ENCODE measurements around the gene GNAI3.

GNAI3 gene

DNA sequence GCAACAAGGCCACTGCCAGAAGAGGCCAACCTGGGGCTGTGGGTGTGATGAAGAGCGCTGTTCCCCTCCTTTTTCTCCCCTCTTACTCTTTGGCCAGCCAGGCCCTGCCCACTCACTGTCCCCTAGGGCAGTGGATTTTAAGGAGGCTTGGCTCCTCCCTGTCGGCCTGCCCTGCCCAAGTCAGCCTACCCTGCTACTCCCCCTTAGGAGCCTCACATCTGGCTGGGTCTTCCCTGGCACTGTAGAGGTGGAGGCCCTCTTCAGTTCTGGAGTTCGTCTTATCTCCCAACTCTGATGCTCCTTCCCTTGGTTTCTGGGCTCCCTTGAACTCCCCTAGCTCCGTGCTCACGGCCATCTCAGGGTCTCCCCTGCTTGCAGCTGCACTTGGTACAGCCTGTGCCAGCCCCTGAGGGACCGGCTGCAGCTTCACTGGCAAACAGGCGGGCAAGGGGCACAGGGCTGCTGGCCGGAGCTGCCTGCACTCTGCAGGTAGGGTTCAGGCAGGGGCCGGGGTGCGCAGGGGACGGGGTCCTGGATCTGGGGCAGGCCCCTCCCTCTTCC lies 75.3 kb downstream of the GNAI3 start:
- DNase-seq (ENCODE audit: low read depth, low spot score), result no peak

DNA sequence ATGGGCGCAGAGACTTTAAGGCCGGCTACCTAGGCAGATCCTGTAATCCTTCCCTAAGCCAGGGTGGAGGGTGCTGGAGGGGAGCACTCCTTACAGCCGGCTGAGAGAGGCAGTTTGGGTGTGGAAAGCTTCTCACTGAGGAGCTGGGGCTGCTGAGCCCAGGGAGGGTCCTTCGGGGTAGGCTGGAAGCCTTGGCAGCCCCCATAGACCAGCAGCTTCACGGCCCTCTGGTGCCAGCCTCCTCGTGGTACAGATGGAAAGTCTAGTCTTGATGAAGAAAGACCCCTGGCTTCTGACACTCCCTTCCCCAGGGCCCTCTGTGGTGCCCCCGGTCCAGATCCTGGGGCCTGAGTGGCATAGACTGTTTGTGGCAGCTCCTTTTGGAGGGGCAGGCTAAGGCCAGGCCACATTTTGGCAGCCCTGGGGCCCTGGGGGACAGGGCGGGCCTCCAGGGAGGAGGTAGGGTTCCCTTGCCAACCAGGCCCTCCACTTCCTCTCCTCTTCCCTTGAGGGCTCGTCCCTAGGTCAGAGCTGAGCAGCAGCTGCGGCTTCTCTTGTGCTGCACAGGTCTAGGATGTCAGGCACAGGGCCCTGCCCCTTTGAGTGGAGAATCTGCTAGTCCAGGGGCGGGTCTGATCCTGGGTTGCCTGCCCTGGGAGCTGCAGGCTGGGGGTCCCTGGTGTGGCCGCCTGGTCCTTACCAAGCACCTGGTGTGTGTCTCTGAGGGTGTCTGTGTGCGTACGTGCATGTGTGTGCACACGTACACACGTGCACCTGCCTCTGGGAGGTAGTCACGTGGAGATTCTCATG lies 76.0 kb downstream of the GNAI3 start:
- no peak for DNase-seq (ENCODE audit: low read depth, low spot score)

DNA sequence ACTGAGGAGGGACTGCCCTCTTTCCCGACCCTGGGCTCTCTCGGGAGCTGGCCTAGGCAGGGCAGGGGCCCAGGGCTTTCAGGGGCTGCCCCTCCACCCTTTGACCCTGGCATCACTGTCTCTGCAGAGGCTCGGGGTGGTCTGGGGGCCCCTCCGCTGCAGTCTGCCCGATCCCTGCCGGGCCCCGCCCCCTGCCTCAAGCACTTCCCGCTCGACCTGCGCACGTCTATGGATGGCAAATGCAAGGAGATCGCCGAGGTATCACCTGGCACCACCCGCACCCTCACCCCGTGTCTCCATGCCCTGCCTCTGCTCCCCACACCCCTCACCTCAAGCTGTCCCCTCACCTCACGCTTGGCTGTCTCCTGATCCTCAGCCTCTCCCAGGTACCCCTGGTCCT lies 76.8 kb downstream of the GNAI3 start:
- no peak for DNase-seq (ENCODE audit: low read depth, low spot score)

DNA sequence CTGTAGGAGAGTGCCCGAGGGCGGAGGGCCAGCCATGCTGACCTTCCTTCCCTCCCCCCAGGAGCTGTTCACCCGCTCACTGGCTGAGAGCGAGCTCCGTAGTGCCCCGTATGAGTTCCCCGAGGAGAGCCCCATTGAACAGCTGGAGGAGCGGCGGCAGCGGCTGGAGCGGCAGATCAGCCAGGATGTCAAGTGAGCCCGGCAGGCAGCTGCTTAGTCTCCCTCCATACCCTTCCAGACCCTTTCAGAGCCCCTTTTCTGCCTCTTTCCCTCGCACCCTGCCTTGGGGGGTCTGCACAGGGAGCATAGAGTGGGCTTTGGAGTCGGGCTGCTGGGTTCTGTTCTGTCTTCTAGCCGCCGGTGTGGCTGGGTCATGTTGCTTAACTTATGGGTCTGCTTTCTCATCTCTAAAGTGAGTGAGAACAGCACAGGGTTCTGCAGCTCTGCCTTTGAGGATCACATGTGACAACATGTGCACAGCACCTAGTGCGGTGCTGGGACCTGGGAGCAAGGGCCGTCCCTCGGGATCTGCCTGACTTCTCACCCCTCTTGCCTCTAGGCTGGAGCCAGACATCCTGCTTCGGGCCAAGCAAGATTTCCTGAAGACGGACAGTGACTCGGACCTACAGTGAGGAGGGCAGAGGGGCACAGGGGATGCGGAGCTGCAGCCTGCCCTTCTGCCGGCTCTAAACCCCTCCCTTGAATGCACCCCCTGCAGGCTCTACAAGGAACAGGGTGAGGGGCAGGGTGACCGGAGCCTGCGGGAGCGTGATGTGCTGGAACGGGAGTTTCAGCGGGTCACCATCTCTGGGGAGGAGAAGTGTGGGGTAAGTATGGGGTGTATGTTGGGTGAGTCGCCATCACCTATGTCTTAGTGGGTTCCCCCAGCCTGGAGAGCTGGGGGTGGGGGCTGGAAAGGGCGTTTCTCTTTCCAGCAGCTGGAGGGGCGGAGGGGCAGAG lies 77.5 kb downstream of the GNAI3 start:
- DNase-seq (ENCODE audit: low read depth, low spot score), result no peak

DNA sequence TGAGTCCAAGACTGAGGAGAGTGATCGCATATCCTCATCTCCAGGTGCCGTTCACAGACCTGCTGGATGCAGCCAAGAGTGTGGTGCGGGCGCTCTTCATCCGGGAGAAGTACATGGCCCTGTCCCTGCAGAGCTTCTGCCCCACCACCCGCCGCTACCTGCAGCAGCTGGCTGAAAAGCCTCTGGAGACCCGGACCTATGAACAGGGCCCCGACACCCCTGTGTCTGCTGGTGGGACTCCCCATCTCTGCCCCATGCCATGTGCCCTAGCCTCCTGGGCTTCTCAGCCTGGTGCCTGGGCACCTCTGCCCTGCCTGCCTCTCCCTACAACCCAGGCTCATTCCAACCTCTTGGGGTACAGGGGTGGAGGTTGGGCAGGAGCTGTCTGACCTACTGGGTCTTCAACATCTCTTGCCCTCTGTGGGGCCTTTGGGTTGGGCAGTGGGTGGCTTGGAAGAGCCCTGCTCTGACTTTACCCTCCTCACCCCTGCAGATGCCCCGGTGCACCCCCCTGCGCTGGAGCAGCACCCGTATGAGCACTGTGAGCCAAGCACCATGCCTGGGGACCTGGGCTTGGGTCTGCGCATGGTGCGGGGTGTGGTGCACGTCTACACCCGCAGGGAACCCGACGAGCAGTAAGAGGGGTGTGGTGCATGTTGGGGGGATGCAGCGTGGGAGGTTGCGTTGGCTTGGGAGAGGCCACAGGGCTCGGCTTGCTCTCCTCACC lies 78.4 kb downstream of the GNAI3 start:
- DNase-seq (ENCODE audit: low read depth, low spot score), result no peak

DNA sequence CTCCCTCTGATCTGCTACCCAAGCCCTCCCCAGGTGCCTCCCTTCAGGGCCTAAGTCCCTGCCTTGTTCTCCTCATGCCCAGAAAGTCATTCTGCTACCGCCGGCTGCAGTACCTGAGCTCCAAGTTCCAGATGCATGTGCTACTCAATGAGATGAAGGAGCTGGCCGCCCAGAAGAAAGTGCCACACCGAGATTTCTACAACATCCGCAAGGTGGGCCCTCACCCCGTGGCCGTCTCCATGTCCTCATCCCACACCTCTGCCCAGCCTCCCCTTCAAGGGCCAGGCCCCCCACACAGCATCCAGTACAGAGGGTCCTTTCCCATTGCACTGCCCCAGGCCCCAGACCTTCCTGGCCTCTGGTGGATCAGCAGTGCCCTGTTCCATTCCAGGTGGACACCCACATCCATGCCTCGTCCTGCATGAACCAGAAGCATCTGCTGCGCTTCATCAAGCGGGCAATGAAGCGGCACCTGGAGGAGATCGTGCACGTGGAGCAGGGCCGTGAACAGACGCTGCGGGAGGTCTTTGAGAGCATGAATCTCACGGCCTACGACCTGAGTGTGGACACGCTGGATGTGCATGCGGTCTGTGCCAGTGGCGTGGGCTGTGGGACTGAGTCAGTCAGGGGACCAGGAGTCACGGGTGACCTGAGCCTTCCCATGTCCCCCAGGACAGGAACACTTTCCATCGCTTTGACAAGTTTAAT lies 79.4 kb downstream of the GNAI3 start:
- DNase-seq (ENCODE audit: low read depth, low spot score), result no peak

DNA sequence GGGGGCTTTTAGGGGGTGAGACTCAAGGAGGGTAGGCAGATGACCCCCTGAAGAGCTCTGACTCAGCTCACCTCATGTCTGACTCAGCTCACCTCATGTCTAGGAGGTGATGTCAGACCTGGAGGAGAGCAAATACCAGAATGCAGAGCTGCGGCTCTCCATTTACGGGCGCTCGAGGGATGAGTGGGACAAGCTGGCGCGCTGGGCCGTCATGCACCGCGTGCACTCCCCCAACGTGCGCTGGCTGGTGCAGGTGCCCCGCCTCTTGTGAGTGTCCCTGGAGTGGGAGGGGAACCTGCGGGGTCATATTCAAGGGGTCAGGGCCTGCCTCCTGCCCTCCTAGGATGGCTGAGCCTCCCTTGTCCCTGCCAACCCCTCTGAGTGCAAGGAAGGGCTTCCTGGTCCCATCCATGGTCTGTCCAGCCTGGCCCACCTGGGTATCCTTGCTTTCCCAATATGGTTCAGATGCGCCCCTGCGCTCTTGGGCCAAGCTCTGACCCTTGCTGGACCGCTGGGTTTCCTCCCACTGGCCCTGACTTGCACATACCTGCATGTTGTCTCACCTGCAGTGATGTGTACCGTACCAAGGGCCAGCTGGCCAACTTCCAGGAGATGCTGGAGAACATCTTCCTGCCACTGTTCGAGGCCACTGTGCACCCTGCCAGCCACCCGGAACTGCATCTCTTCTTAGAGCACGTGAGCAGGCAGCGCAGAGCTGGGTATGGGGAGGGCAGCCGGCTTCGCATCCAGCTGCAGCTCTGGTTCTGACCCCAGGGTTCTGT lies 80.3 kb downstream of the GNAI3 start:
- no peak for DNase-seq (ENCODE audit: low read depth, low spot score)

DNA sequence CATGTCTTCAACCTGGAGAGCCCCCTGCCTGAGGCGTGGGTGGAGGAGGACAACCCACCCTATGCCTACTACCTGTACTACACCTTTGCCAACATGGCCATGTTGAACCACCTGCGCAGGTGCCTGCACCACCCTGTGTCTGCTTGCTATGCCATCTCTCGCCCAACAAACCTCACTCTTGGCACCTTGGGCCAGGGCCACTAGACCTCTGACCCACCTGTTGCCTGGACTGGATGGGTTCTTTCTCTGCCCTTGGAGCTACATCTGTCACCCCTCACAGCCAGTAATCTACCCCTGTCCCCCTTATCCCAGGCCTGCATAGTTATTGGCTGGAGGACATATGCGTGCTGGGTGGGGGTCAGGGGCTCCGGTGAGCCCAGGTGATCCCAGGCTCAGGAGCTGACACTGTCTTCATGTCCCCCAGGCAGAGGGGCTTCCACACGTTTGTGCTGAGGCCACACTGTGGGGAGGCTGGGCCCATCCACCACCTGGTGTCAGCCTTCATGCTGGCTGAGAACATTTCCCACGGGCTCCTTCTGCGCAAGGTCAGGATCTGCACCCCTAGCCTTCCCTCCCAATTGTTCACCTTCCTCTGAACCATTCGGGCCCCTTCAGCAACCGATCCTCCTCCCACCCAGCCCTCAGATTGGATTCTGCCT lies 81.1 kb downstream of the GNAI3 start:
- no peak for DNase-seq (ENCODE audit: low read depth, low spot score)

DNA sequence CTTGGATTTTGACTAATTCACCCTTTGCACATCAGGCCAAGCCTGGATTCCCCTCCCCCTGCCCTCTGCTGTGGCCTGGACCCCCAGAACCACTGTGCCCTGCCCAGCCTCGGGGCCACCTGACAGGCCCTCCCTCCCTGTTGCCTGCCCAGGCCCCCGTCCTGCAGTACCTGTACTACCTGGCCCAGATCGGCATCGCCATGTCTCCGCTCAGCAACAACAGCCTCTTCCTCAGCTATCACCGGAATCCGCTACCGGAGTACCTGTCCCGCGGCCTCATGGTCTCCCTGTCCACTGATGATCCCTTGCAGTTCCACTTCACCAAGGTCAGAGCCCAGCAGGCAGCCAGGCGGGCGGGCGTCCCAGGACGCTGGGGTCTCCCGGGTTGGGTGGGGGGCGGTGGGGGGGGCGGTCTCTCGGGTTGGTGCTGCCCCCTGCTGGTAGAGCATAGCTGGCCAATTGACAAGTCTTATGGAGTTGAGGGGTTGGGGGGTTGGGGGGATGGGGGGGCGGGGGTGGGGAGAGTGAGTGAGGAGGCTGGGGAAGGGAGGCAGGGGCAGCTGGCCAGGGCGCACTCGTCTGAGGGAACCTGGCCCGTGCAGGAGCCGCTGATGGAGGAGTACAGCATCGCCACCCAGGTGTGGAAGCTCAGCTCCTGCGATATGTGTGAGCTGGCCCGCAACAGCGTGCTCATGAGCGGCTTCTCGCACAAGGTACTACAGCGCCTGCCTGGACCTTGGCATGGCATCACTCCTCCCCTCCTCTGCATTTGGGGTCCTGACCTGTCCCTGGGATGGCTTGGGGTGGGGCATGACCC lies 81.9 kb downstream of the GNAI3 start:
- no peak for DNase-seq (ENCODE audit: low read depth, low spot score)

DNA sequence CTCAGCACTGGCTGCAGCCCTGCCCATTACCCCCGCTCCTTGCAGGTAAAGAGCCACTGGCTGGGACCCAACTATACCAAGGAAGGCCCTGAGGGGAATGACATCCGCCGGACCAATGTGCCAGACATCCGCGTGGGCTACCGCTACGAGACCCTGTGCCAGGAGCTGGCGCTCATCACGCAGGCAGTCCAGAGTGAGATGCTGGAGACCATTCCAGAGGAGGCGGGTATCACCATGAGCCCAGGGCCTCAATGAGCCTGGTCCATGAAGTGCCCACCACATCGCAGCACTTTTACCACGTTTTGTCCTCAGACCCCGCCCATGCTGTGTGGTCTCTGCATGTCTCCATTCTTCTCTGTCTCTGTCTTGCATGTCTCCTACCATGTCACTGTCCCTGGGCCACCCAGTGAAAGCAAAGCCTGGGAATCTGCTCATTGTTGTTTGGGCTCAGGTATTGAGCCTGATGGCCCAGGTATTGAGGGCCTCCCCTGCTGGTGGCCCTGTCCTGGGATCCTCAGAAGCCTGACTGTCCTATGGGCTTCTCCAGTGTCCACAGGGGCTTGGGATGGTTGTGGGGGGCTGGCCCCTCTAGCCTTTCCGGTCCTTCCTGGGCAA lies 82.6 kb downstream of the GNAI3 start:
- DNase-seq (ENCODE audit: low read depth, low spot score), result no peak

DNA sequence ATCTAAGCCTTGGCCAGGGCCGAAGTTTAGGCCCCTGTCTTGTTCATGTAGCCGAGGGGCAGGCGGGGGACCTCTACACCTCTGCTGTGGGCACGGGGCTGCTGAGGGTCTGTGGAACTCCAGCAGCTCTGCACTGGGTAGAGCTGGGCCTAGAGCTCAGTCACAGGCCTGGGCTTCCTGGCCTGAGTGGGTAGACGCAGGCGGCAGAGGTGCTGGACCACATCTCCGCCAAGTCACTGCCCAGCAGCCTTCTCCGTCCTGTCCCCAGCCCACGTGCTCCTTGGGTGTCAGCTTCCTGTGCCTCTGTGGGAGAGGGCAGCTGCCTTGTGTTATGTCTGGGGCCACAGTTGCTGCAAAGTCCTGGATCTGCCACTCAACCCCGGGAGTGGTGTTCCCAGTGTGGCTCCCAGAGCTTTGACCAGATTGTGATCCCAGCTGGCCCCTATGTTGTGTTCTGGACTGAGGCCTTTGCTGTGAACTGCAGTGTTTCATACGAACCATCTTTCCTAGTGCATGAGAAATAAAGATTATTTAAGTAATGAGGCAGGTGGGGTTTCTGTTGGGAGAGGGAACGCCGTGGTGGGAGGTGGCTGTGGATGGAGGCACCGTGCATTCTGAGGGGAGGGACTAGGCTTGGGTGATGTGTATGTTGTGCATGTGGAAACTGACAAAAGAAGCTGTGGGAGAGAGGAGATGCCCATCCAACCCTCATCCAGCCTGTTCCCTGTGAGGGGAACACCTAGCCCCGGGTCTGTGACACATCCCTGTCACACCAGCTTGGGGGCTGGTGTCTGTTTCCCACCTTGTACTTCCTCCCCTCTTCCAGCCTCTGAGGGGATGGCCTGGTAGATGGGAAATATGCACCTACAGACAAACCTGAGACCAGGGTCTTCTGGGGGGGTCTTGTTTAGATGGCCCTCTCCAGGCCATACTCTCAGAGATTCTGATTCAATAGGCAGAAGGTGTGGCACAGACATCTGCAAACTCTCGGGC lies 83.4 kb downstream of the GNAI3 start:
- no peak for DNase-seq (ENCODE audit: low read depth, low spot score)

DNA sequence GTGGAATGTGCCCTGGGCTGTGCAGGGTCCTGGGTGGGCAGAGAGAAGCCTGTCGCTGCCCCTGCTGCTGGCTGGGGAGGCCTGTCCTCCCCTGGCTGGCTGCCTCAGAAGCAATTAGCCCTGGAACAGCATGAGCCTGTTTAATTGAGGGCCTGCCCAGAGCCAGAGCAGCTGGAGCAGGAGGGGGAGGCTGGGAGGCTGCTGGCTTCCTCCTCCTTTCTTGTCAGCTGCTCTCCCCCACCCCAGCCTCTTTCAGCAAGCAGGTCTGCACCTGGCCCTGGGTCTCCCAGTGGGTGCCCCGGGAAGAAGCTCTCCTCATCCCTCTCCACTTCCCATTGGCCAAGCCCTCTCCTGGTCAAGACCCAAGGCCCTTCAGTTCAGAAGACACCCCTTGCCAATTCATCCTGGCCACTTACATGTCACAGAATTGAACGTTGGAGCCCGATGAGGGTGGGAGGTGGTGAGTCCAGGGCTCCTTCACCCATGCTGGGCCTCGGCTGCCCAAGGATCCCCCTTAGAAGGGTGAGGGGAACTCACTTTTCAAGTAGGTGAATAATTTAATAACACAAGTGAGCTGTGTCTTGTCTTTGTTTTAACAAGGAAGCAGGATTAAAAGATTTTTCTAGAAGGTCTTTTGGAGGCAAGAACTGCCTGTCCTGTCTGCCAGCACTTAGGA lies 84.4 kb downstream of the GNAI3 start:
- no peak for DNase-seq (ENCODE audit: low read depth, low spot score)

DNA sequence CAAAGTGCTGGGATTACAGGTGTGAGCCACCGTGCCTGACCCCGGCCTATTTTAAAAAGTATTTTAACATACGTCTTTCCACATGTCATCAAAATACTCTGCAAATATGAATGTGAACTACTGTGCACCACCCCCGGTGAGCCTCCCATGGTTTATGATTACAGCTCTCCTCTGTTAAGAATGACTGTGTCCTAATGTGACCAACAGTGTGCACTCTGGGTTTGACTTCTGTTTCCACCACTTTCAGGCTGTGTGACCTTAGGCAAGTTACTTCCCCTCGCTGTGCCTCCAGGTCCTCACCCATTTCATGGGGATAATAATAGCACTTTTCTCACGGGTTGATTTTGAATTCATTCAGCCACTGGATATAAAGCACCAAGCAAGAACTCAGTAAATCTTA lies 85.9 kb downstream of the GNAI3 start:
- DNase-seq (ENCODE audit: low read depth, low spot score), result no peak

DNA sequence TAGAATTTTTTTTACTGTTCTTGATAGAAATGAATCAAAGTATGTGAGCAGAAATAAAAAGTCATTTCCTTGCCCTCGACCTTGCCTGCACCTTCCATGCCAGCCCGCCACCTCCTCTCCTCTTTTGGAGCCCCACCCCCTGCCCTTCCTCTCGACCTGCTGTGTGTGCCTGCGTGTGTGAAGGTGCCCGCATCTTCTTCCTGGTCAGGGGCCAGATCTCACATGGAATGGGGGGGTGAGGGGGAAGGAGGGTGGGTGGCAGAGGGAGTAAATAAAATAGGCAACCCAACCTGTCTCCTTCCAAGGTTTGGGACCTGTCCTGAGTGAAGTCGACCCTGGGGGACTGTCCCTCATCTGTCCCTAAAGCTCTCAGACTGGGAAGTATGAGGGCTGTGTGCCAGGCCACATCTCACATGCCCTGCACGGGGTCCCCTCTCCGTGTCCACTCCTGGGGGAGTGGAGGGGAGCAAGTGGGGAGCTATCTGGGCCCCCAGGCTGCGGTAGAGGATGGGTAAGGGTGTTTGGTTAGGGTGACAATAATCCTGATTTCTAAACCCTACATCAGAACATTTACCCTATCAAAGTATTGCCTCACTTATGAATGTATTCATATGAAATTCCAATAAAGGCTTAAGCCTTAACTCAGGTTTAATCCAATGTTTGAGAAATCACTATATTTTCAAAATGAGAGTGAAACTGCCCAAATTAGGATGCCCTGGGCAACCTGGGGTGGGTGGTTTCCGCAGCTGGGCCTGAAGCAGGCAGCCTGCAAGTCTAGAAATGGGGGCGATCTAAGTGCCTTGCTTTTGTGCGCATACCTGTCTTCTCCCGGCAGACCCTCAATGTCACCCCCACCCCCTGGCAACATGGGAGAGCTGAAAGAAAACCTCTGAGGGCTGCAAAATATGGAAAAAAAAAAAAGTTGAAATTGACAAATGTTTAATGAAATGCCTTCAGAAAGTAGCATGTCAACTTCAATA lies 86.6 kb downstream of the GNAI3 start:
- DNase-seq (ENCODE audit: low read depth, low spot score), result no peak

DNA sequence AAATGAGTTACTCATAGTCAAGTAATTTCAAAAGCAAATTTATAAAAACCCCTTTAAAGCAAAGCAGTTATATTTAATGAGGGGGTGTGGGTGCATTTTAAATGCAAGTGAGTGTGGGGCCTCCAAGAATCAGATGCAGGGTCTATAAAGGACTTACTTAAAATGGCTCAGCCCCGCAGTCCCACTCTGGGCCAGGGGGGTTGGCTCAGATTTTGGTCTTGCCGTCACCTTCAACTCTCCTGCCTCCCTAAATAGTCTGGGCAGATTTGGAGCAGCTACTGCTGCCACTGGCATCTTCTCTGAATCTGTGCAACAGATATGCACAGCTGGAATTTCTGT lies 87.4 kb downstream of the GNAI3 start:
- no peak for DNase-seq (ENCODE audit: low read depth, low spot score)

All from iPS DF 19.7 (cell line).